ENCODE results near the gene RRP9.

The RRP9 gene

DNA sequence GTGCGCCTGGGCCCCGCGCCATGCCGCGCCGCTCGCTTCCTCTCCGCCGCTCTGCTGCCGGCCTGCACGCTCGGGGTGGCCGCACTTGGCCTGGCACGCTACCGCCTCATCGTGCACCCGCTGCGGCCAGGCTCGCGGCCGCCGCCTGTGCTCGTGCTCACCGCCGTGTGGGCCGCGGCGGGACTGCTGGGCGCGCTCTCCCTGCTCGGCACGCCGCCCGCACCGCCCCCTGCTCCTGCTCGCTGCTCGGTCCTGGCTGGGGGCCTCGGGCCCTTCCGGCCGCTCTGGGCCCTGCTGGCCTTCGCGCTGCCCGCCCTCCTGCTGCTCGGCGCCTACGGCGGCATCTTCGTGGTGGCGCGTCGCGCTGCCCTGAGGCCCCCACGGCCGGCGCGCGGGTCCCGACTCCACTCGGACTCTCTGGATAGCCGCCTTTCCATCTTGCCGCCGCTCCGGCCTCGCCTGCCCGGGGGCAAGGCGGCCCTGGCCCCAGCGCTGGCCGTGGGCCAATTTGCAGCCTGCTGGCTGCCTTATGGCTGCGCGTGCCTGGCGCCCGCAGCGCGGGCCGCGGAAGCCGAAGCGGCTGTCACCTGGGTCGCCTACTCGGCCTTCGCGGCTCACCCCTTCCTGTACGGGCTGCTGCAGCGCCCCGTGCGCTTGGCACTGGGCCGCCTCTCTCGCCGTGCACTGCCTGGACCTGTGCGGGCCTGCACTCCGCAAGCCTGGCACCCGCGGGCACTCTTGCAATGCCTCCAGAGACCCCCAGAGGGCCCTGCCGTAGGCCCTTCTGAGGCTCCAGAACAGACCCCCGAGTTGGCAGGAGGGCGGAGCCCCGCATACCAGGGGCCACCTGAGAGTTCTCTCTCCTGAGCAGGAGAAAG lies 14.4 kb upstream of the RRP9 start:
- DNase-seq (ENCODE audit: low read depth in 3 of 3) = no peak

DNA sequence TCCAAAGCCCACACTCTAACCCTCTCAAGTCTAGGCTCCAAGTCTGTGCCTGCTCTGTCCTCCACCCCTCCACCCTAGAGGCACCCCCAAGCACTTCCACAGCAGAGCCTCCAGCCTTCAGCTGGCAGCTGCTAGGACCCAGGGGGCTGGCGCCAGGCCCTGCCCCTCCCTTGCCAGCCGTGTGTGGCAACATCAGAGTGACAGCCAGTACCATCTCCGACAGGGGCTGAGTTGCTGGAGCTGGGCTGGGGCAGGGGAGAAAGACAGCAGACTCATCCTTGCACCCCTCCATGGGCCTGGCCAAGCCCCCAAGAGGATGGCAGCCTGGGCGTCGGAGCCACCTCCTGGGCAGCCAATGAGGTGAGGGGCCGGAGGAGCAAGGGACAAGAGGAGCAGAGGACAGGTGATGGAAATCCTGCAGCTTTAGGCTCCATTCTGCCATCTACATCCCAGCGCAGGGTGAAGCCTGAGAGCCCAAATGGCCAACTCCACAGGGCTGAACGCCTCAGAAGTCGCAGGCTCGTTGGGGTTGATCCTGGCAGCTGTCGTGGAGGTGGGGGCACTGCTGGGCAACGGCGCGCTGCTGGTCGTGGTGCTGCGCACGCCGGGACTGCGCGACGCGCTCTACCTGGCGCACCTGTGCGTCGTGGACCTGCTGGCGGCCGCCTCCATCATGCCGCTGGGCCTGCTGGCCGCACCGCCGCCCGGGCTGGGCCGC lies 13.6 kb upstream of the RRP9 start, which contains the start of gene GPR62:
Gene GPR62, plus strand, starts transcription at position 207 of the 718 bp plus-strand sequence. Its CDS starts 272 bp downstream, at position 479.
- DNase-seq (ENCODE audit: low read depth in 3 of 3) = no peak

DNA sequence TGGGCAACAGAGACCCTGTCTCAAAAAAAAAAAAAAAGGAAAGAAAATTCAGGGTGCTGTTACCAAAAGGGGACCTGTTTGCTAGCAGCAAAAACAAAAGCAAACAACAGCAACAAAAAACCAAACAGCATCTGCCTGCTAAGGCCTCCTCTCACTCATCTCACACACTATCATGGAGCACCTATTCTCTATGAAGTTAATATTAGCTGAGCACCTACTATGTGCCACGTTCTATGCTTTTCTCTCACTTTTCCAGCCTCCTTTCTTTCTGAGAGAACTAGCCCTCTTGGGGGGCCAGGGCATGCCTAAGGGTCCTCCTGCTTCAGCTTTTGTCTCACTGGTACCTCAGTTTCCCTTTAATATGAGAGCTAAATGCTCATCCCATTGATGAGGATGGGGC lies 13.0 kb upstream of the RRP9 start:
- DNase-seq (ENCODE audit: low read depth in 3 of 3) = no peak

DNA sequence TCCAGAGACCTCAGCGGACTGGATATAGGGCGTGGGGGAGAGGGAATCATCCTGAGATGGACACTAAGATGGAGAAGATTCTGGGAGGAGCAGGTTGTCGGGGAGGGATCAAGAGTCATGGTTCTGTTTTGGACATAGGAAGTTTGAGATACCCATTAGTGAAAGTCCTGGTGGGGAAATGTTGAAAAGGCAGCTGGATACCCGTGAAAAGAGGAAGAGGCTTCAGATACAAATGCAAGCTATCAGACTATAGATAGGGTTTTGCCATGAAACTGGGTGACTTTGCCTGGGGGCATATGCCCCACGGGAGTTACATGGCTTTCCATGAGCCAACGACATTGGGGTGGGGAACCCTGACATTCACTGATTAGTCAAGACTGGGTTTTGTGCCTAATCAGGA lies 12.4 kb upstream of the RRP9 start:
- no peak for DNase-seq (ENCODE audit: low read depth in 3 of 3)

DNA sequence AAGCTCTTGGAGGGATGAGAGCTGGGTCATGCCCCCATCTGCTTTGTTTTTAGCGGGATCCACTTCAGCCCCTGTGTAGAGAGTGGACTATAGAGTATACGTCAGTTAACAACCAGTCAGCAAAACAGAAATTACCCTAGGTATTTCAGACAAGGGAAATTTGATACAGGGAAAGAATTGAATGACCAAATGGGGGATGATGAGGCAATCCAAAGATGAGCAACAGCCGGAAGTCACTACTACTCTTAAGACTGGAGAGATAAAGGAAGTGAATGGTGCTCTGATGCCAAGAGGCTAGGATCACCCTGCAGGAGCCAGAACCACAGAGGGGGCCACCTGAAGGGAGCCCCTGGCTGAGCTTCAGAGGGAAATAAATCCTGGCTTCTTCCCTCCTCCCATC lies 11.7 kb upstream of the RRP9 start:
- DNase-seq (ENCODE audit: low read depth in 3 of 3) = no peak

DNA sequence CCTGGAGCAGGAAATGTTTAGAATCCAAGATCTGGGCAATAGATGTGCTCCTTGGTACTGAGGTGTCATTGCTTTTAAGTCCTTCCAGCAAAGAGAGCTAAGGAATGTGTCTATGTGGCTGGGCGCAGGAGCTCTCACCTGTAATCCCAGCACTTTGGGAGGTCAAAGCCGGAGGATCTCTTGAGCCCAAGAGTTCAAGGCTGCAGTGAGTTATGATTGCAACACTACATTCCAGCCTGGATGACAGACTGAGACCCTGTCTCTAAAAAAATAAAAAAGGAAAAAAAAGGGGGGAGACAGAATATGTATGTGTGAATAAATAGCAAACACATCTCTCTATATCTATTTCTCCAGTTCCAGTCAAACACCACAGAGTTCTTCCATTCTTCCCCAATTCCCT lies 9.2 kb upstream of the RRP9 start:
- no peak for DNase-seq (ENCODE audit: low read depth in 3 of 3)

DNA sequence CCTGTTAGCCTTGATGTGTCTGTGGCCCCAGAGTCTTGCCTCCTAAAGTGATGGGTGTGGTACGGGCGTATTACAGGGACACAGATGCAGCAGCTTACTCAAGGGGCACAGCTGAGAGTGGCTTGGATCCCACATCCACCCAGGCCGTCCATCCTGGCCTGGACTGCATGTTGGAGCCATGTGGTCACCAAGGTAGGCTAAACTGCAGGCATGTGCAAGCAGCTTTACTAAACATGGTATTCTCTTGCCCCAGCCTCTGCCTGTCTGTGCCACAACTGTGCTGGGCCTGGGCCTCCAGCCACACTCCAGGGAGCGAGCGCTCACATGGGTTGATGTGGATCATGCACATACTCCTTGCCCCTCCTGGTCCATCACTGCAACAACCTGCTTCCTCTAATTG lies 7.4 kb upstream of the RRP9 start:
- no peak for DNase-seq (ENCODE audit: low read depth in 3 of 3)

DNA sequence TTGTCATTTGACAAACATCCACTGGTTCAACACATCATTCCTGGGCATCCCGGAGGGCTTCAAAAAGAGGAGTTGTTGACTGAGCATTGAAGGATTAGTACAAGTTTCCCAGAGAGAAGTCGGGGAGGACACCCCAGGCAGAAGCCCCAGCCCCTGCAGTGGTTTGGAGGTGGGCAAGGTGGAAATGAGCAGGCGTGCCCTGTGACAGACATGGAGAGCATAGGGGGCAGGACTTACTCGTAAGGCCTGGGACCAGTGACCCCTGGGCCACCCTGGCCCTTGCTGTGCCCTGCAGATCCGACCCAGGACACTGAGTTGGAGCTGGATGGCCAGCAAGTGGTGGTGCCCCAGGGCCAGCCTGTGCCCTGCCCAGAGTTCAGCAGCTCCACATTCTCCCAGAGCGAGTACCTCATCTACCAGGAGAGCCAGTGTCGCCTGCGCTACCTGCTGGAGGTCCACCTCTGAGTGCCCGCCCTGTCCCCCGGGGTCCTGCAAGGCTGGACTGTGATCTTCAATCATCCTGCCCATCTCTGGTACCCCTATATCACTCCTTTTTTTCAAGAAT lies 6.4 kb upstream of the RRP9 start:
- DNase-seq (ENCODE audit: low read depth in 3 of 3) = no peak

DNA sequence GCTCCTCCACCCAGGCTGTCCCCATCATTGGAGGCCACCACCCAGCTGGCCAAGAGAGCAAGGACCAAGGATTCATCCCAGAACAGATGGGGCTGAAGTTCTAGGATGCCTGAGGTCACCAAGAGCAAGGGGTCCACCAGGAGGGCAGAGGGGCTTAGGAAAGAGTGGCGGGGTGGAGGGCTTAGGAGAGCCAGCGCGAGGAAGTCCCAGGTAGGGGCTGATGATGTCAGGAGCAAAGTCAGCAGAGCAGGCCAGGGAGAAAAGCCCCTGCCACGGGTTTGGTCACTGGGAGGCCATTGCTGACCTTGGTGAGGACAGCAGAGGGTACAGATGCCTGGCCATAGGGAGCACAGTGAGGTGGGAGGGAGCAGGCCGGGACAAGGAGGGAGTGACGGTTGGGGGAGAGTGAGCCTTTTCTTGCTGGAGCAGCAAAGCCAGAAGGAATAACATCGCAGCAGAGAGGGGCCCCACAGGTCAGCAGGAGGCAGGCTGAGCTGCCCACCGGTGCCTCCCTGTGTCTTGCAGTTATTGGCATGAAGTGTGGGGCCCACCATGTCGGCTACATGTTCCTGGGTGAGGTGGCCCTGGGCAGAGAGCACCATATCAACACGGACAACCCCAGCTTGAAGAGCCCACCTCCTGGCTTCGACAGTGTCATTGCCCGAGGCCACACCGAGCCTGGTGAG lies 5.7 kb upstream of the RRP9 start:
- no peak for DNase-seq (ENCODE audit: low read depth in 3 of 3)

DNA sequence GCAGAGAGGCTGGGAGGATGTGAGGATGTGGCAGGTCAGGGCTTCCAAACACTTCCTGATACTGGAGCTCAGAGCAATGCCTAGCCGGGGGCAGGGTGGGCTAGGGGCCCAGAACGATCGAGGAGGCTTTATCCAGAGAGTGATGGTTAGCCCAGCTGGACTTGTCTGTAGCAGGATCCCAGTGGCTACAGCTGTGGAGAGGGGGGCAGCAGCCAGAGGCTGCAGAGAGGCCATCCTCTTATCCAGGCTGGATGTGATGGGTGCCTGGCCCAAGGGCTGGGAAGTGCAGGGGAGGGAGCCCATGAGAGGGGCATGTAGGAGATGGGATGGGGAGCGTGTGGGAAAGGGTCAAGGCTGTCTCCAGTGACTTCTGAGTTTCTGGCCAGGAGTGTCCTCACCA lies 5.1 kb upstream of the RRP9 start:
- DNase-seq (ENCODE audit: low read depth in 3 of 3) = no peak

DNA sequence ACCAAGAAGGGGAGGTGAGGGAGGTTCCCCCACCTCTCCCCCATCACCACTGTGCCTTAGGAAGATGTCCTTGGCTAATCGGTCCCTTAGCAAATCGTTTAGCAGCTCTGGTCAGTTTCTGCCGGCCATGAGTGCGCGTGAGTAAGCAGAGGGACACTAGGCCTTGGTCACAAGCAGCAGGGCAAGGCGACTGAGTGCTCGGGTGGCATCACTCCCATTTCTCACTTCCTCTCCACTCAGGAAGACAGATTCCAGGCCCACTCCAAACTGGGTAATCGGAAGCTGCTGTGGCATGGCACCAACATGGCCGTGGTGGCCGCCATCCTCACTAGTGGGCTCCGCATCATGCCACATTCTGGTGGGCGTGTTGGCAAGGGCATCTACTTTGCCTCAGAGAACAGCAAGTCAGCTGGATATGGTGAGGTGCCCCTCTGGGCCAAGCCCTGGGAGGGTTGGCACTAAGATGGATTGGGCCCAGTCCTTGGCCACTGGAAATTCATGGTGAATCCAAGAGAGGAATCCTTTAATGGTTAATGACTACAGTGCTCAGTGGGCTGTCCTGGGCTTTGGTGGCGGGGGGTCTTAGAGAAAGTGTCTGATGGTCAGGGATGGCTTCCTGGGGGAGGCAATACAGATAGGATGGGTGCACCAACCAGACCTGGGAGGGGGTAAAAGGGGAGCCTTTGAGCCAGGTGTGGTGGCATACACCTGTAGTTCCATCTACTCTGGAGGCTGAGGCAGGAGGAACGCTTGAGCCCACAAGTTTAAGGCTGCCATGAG lies 4.4 kb upstream of the RRP9 start:
- no peak for DNase-seq (ENCODE audit: low read depth in 3 of 3)

DNA sequence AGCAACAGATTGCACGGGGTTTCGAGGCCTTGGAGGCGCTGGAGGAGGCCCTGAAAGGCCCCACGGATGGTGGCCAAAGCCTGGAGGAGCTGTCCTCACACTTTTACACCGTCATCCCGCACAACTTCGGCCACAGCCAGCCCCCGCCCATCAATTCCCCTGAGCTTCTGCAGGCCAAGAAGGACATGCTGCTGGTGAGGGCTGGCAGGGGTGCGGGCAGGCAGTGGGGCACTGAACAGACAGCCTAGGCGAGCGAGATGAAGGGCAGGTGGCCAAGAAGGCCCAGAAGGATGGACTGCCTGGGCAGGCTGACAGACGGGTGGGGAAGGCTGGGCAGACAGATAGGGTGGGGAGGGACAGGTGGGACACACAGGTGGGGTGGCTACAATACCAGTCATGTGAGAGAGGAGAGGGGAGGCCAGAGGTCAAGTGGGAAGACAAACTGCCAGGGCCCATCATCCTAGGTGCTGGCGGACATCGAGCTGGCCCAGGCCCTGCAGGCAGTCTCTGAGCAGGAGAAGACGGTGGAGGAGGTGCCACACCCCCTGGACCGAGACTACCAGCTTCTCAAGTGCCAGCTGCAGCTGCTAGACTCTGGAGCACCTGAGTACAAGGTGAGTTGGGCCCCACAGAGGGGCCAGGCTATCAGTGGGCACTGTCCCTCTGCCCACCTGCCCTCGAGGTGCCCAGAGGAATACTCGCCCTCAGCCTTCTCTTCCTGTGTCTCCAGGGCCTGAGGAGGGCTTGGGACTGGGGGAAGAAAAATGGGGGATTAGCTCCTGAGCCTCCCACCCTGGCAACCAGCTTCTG lies 3.5 kb upstream of the RRP9 start:
- no peak for DNase-seq (ENCODE audit: low read depth in 3 of 3)

DNA sequence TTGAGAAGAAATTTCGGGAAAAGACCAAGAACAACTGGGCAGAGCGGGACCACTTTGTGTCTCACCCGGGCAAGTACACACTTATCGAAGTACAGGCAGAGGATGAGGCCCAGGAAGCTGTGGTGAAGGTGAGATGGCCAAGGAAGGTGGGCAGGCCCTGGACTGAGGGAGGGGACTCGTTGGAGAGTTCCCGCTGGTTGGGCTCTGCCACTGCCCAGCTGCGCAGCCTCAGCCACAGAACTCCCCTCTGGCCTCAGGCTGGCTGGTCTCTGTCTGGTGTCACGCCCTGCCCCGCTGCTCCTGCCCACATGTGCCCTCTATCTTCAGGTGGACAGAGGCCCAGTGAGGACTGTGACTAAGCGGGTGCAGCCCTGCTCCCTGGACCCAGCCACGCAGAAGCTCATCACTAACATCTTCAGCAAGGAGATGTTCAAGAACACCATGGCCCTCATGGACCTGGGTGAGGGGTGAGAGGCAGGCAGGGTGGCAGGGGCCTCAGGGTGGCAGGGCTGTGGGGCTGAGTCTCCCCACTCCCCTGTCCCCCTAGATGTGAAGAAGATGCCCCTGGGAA lies 2.8 kb upstream of the RRP9 start:
- DNase-seq (ENCODE audit: low read depth in 3 of 3) = no peak

DNA sequence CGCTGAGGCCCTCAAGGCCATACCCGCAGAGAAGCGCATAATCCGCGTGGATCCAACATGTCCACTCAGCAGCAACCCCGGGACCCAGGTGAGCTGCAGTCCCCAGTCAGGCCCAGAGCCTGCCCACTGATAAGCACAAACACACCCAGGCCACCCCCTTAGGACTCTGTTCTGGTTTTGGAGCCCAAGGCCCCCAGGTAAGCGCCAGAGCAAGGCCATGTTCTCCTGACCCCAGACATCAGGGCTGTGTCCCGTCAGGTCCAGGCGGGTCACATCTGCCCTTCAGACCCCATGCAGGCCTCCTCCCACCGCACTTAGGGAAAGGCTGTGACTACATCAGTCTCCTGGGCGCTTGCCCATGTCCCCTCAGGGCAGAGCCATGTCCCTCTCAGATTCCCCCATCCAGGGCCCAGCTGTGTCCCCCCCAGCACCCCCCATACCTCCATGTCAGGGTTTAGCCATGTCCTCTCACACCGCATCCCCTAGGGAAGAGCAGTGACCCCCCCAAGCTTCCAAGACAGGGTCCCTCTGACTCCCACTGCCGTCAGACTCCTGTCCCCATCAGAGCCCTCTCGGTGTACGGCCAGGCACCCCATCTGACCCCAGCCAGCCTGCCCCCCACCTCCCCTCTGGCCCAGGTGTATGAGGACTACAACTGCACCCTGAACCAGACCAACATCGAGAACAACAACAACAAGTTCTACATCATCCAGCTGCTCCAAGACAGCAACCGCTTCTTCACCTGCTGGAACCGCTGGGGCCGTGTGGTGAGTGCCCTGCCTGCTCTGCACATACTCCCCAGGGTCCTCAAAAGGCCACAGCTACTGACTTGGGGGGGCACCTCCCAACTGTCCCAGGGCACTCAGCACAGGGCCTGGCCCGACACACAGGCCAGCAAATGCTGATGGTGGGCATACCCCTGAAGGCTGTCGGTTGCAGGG lies 2.0 kb upstream of the RRP9 start:
- DNase-seq (ENCODE audit: low read depth in 3 of 3) = no peak

DNA sequence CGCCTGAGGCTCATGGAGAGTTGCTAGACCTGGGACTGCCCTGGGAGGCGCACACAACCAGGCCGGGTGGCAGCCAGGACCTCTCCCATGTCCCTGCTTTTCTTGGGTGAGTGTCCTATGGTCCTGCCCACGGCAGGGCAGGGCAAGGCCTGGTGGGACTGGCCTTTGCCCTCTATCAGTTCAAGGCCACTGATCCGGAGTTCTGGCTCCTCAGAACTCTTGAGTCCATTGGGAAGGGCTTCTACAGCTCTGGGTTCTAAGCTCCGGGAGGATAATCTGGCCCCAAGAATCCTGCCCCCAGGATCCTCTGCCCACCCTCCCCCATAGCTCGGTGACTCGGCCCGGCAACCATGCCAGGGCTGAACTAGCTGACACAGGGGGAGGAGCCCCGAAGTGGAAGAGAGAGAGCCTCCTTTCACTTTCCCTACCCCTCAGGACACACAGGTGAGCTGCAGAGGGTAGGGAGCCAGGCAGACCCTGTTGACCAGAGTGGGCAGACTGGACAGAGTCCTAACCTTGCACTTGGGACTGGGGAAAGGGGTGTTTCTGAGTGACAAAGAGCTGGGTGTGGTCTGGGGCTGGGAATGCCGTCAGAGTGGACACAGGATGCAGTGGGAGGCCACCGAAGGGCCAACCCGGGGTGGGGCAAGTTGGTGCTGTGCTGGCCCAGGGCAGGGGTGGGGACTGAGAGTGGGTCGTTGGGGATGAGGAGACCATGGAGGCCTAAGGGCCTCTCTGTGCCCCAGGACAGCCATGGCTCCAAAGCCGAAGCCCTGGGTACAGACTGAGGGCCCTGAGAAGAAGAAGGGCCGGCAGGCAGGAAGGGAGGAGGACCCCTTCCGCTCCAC lies 1.1 kb upstream of the RRP9 start:
- DNase-seq (ENCODE audit: low read depth in 3 of 3) = peak; percentile 33 to 61 (median 46)

DNA sequence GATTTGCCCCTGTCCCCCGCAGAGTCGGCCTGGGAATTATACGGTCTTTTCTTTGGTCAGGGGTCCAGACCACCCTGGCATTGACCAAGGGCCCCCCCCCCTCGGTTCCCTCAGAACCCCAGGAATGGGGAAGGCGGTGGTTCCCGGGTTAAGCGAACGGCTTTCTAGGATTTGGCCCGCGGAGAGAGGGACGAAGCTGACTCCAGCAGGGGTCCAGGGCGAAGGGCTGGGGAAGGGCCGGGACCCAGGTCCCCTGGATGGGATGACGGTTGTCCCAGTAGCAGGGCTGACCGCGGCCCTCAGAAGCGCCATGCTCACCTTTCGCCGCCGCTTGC lies 274 bp downstream of the RRP9 start:
- no peak for DNase-seq (ENCODE audit: low read depth in 3 of 3)

DNA sequence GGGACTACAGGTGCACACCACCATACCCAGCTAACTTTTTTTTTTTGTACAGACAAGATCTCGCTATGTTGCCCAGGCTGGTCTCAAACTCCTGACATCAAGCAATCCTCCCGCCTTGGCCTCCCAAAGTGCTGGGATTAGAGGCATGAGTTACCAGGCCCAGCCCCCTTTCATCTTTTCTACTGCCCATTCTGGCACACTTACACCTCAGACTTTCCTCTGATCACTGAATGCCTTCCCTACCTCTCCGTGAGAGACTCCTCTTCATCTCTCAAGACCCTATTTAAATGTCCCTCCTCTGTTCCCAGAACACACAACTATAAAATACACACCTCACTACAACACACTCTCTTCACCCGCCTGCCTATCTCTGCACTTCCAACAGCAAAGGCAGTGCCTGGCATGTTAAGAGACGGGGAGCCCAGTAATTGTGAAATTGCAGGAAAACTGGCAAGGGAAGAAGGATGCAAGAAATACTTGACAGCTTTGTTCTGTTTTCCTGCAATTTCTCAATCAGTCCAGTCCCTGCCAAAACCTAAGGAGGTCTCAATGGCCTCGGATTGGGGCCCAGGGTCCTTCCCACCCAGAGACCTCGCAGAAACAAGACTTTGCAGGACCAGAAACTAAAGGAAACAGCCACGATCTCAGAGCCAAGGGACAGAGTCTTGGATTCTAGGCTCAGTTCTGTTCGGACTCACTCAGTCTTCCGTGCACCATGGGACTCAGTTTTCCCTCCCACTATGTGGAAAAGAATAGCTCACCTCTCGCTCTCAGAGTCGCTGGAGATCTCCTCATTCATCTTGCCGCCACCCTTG lies 849 bp downstream of the RRP9 start:
- no peak for DNase-seq (ENCODE audit: low read depth in 3 of 3)
